ENCODE results near the gene ZFYVE21.

Gene ZFYVE21

DNA sequence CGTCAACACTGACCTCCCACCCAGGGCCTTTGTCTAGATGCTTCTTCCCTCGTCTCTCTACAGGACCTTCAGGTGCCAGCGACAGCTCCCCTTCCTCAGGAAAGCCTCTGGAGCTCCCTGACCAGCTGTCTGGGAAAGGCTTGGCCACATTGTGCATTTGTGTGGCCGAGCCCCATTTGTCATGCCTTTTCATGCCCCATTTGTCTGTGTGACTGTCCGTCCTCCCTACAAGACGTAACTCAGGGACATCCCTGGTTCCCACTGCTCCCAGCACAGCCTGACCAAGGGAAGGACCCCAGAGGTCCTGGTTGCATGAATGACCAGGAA is 23.8 kb downstream of the ZFYVE21 start:
- no peak for DNase-seq

DNA sequence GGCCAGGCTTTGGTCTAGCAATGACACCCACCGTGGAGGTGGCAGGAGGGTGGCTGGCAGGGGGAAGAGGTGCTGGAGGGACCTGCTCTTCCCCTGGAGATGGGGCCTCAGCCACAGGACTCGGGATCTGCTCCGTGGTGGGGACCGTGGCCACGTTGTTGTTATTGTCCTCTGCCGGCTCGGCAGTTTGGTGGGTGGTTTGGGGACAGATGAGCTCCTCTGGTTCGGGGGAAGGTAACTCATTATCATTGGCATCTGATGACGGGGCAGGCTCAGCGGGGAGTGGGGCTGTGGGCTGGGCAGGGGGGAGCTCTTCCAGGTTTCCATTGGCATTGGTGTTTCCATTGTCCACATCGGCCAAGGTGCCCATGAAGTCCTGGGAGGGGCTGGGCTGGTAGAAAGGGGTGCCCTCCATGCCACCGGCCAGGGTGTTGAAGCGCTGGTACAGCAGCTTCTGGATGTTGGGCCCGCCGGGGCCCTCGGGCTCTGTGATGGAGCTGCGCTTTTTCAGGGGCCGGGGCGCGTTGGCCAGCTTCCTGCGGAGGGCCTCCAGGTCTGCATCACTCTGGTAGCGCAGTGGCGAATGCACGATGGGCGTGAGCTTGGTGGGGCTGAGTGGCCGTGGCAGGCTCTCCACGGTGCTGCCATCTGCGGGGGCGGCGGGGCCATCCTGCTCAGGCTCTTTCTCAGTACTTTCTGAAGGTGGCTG is 24.3 kb downstream of the ZFYVE21 start:
- no peak for DNase-seq

DNA sequence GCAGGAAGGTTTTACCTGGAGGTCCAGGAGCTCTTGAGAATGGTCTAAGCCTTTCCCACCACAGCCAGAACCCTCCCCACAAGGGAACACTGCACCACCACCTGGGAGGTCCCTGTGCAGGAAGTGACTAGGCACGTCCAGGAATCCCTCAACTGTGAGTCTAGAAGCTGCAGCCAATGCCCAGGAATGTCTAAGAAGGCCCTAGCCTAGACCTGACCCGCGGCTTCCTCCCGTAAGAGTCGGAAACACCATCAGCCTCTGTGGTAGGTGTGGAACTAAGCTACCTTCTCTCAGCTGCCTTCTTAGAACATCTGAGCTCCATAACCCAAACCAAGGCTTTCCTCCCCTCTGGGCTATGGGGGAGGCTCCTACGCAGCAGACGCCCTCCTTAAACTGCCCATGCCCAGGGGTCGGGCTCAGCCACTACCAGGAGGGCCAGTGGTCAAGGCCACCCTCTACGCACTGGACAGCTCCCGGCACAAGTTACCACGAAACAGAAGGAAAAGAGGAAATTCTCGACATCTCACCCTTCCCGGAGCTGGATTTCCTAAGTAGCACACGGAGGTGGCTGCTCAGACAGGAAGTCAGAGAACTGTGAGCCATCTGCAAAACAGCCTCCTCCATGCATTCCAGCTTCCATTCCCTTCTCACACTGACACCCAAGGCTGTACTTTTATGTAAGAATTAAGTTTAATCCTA is 25.5 kb downstream of the ZFYVE21 start:
- no peak for DNase-seq

GRCh38 chr14:103741876-103742275 is 26.3 kb downstream of the ZFYVE21 start:
- DNase-seq: no peak

DNA sequence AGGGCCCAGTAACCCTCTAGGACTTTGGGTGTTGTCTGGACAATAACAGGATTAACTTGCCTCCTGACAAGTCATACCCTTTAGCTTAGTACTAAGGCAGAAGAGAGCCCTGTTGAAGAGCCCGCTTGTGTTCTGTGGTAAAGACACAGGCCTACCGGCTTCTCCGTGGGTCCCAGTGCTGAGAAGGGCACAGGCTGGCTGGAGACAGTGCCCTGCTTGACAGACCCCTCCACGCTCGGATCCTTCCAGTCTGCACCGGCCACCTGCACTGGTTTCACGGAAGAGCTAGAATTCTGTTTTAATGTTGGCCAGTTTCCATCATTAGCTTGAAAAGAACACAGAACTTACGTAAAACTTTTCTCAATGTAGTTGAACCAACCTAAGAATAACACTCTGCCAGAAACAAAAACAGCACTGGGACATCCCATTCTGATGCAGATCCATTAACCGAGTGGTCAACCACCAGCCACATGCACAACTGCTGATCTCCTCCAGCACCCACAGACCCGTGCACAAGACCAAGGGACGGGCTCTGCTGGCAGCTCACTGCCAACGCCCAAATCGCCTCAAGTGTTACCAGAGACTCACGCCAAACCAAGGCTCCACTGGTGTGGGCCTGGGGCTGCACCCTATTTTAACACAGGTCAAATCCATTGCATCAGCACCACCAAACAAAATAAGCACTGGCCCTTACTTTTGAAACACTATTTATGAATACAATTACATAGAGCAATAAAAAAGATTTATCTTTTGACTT is 27.1 kb downstream of the ZFYVE21 start:
- no peak for DNase-seq

DNA sequence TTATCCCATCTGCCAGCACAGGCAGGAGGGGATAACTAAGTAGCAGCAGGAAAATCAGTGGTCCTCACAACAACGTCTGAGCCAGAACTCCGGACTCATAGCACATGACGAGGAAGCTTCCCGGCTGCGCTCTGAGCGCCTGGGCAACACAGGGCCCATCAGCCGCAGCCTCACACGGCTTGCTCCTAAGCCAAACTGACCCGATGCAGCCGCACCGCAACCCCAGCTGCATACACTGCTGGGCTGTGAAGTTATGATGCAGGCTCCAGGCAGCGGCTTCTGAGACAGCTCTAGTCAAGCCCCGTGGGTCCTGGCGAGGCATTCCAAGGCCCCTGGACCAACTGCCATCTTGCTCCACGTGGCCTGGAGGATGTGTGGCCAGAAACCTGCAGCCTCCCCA is 28.1 kb downstream of the ZFYVE21 start:
- no peak for DNase-seq

- DNase-seq: no peak
Measured at GRCh38 chr14:103744621-103745395, 29.2 kb downstream of the ZFYVE21 start.

DNA sequence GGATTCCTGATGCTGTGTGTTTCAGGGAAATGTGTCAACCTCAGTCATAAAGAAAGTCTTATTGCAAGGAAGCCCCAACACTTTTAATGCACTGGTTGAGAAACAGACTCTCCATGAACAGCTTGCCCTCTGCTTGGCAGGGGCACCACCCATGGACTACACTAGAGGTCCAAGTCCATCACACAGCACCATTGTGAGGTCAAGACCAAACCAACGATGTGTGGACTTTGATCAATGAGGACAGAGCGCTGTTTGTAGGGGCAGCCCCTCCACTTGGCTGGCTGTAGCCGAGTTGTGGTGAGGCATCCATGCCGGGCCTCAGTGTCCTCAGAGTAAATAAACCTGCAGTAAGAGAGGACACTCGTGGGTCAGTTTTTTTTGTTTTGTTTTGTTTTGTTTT is 29.8 kb downstream of the ZFYVE21 start:
- DNase-seq: no peak

DNA sequence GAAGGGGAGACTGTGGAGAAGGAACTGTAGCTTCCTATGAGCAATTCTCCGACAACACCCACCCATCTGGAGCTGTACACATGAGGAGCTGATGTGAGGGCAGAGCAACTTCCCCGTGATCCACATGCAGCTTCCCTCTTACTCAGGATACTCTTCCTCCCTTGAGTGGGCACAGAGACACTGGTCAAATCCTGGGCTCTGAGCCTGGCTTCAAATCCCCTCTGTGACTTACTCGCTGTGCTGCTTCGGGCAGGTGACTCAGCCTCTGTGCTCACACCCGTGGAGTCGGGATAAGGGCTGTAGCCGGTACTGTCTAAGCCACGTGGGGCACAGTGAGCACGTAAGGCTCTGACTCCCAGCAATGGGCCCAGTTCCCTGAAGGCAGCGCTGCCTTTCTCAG is 31.1 kb downstream of the ZFYVE21 start:
- DNase-seq: no peak

DNA sequence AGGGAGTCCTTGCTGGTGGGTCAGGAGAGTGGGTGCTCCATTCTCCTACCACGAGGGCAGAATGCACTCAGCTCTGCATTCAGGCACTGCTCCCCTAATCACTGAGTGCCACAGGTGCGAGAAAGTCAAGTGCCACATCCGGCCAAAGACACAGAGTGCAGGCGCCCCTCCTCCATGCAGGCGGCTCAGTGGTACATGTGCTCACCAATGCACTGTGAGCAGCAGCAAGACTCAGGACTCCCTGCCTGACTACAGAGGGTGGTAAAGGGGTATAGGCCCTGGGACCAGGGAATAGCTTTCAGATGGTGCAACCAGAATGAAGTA is 32.9 kb downstream of the ZFYVE21 start:
- DNase-seq: no peak

- DNase-seq: no peak
Measured at GRCh38 chr14:103749452-103749851, 33.8 kb downstream of the ZFYVE21 start.

- DNase-seq: no peak
Measured at GRCh38 chr14:103749860-103750259, 34.2 kb downstream of the ZFYVE21 start.

DNA sequence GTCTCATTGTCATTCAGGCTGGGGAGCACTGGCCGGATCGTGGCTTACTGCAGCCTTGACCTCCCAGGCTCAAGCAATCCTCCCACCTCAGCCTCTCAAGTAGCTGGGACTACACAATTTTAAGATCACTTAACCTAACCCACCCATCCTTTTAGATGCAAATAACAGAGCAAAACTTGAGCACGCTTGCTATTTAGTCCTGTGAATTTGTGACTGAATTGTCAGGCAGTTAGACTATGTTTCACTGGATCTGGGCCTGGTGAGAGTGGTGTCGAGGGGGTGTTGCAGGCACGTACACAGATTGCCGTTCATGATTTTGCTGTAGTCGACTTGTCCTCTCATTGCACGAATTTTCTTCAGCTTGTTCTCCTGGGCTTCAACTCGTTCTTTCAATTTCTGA is 38.2 kb downstream of the ZFYVE21 start:
- no peak for DNase-seq

DNA sequence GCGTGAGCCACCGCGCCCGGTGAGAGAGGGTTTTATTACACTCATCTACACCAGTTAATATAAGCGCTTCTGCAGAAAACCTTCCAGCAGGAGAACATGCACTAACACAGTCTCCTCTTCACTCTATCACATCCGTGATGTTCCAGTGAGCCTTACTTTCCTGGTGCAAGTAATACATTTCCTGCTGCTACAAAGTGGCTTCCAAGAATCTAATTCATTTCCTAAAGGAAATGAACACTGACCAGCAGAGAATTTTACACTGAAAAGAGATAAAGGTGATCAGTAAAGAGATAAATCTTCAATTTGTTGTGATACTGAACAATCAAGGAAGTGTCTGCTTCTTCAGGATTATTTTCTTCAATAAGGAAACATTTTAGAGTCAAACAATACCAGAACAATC is 39.5 kb downstream of the ZFYVE21 start:
- DNase-seq: no peak

DNA sequence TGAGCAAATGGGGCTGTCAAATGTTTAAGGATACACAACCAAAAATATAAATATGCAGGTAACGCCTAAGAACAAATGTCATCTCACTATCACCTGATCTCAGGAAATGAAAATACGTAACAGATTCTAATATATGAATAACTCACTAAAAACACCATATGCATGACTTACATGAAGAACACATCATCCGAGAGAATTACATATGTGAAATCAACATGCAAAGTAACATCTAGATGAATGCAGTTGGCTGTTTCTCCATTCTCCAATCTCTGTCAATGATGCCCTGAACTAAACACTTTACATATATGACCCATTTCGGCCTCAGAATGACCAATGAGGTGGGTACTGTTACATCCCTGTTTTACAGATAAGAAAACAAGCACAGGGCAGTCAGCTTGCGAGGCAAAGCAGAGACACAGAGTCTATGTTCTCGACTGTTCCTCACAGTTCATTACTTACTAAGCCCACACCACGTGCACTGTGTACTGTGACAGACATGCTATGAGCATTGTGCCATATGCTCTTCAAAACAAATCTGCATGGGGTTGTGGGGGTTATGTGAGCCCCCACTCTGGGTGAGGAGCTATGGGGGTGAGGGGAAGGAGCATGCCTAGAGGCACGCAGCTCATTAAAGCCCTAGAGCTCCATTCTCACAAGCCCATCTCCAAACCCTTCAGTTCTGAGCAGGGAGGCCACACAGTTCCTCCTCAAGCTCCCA is 42.6 kb downstream of the ZFYVE21 start:
- DNase-seq: no peak

GRCh38 chr14:103762036-103762435 is 46.4 kb downstream of the ZFYVE21 start:
- DNase-seq: no peak

DNA sequence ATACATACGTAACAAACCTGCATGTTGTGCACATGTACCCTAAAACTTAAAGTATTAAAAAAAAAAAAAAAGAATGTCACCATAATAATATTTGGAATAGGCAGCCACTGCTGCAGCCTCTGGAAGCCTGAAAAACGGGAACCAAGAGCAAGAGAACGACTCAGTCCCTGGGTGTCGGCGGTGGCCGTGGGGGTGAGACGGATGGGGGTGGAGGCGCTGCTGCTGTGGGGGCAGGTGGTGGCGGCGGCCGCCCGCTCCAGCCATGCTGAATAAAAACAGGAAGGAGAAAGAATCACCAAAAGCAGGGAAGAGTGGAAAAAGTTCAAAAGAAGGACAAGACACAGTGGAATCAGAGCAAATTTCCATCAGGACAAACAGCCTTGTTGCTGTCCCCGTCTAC is 46.9 kb downstream of the ZFYVE21 start:
- DNase-seq: no peak

DNA sequence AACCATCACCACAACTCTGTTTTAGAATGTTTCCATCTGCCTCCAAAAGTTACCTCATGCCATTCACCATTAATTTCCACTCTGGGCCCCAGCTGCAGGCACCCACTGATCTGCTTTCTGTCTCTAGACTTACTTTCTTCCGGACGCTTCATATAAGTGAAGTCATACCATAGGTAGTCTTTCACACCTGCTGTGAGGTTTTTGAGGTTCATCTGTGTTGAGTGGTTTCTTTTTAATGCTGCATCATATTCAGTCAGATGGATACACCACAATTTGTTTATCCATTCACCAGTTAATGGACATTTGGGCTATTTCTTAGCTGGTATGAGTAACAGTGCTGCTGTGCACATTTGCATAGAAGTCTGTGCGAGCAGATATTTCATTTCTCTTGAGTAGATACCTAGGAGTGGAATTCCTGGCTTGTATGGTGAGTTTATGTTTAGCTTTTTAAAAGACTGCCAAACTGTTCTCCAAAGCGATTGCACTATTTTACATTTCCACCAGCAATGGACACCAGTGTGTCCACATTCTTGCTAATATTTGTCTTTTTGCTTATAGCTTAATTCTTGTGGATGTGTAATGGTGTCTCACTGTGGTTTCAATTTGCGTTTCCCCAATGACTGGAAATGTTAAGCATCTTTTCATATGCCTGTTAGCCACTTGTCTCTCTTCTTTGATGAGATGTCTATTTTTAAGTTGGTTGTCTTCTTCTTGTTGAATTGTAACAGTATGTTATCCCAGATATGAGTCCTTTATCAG is 48.3 kb downstream of the ZFYVE21 start:
- DNase-seq: no peak

- DNase-seq: no peak
Measured at GRCh38 chr14:103765526-103765925, 49.9 kb downstream of the ZFYVE21 start.

DNA sequence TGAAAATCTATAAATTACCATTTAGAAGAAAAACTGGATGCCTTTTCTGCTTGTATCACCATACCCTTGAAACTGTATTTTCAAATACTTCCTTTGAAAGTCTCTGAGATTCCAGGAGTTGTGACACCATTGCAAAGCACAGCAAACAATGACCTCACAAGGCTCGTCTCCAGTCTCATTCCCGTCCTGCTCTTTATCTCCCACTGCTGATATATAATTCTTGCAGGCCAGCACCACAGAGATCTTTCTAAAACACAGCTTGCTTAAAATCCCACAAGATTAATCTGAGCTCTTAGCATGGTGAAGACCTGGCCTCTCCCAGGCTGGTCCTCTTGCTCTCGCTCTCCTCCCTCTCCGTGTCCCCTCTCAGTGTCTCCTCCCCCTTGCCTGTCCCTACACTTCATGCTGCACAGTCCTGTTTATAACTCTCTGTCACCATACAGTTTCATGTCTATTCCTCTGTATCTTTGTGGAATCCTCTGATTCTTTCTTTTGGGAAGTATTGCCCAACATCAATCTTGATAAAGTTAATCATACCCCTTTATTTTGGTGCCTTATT is 51.8 kb downstream of the ZFYVE21 start:
- DNase-seq: no peak

- DNase-seq: no peak
Measured at GRCh38 chr14:103770500-103770899, 54.9 kb downstream of the ZFYVE21 start.

GRCh38 chr14:103770902-103771301 is 55.3 kb downstream of the ZFYVE21 start:
- no peak for DNase-seq

All from kidney glomerular epithelial cell (primary cell).